Measurements from ENCODE around the gene NAT16. TPM values are rescaled to one million over a fixed set of nuclear protein-coding genes. Genes with fewer than 3 reads are reported as not detected.

Gene NAT16
- total and polyA plus RNA-seq, 2 donors (not counting 1 experiment from before 2014, with no cell fraction given): not detected

DNA sequence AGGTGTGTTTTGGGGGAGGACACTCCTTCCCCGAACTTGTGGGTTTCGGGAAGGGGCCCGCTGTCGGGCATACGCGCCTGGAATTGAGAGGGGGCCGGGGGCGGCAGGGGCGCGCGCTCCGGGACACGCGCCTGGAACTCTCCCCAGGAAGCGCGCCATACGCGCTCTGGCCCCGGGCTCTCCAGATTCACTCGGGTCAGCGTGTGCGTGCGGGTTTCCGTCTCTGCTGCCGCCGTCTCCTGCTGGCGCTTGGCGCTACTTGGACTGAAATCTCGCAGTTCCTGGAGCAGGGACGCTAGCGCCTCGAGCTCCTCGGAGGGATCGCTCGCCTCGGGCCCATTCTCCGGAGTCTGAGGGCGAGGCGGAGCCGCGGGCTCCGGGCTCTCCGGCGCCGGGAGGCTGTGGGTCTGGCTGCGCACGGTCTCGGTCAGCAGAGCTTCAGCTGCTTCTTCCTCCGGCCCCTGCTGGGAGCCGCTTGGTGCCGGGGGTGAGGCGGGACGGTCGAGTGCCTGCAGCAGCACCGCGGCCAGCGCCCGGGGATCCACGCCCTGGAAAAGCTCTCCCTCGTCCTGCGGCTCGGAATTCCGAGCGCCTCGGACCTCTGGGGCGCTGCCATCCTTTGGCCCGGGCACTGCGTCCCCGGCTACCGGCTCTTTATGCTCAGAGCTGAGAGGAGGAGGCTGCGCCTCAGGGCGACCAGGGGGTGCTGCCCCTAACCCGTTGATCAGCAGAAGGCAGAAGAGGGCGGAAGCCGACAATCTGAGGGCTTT is 15.8 kb downstream of the NAT16 start:
- peaks cover 34% of the 10 kb centered on the region for H3K4me1 Mint-ChIP-seq
- ChIA-PET POLR2A (interaction anchor here (0.6 kb wide), 1 partner anchor 202 kb away, joined by 7 read pairs; no protein-coding TSS in a partner anchor), CTCF (interaction anchor here (1.1 to 1.8 kb wide), 2 partner anchors 20 to 23 kb away, joined by 3 to 11 read pairs; no protein-coding TSS in a partner anchor)
- ATAC-seq (ENCODE audit: low read depth) (no peak), DNase-seq (peak; percentile 53)
- H3K9me3 ChIP-seq (ENCODE audit: control extremely low read depth in 1 of 3, control insufficient read depth in 2 of 3, insufficient read depth in 1 of 3, low read length in 2 of 3): peaks cover 0 to 29% (median 3%) of the 10 kb centered on the region in 3 donors
- peak overlapping the region; percentile 99 for H3K4me2 ChIP-seq (replicated peaks; ENCODE audit: low read depth, low read length, poor library complexity, severe bottlenecking)
- WGBS (ENCODE audit: insufficient coverage): 4% methylated on average over 73 of the region's 75 CpGs
- peak overlapping the region; percentile 80 for H2AFZ ChIP-seq (ENCODE audit: insufficient read depth, low read depth, low read length, poor library complexity, severe bottlenecking)
- no peaks in the 10 kb centered on the region for H3K9me3 Mint-ChIP-seq (ENCODE audit: insufficient read depth)
- H3K79me2 ChIP-seq (ENCODE audit: control insufficient read depth, insufficient read depth, low read length): no peaks in the 10 kb centered on the region
- intact Hi-C loops (cut with micrococcal nuclease): no loop called here
- peak overlapping the region; percentile 67 for H3K9ac ChIP-seq (ENCODE audit: low read length)
- H3K27ac ChIP-seq (ENCODE audit: low read length in 2 of 2): no peak overlapping the region
- H3K27me3 ChIP-seq (replicated peaks in 1 of 4; ENCODE audit: control extremely low read depth in 1 of 4, control insufficient read depth in 3 of 4, insufficient read depth in 4 of 4, low read length in 3 of 4): peaks cover 0 to 69% (median 46%) of the 10 kb centered on the region in 4 experiments
- no peaks in the 10 kb centered on the region for H3K36me3 ChIP-seq (replicated peaks in 1 of 2; ENCODE audit: control extremely low read depth in 1 of 2, control insufficient read depth in 1 of 2, extremely low read depth in 1 of 2, insufficient read depth in 2 of 2, low read length in 1 of 2)
- H3K27ac Mint-ChIP-seq: no peak overlapping the region
- H3K4me1 ChIP-seq (ENCODE audit: control insufficient read depth in 2 of 2, insufficient read depth in 2 of 2, low read length in 2 of 2): peaks cover 46 to 56% of the 10 kb centered on the region in 2 donors
- peak overlapping the region in 3 of 5 experiments; percentile 50 to 64 (median 60) for H3K4me3 ChIP-seq (ENCODE audit: control extremely low read depth in 1 of 5, extremely low read depth in 1 of 5, insufficient read depth in 1 of 5, low read depth in 2 of 5, low read length in 4 of 5)
- peak overlapping the region; percentile 82 for H3K4me3 Mint-ChIP-seq
- peaks cover 26% of the 10 kb centered on the region for H4K20me1 ChIP-seq (ENCODE audit: control insufficient read depth, insufficient read depth, low read length, poor library complexity, severe bottlenecking)
- peaks cover 43% of the 10 kb centered on the region for H3K27me3 Mint-ChIP-seq
- no peak for TF ChIP-seq EZH2 (IDR thresholded peaks at IDR 0.05; ENCODE audit: borderline replicate concordance, insufficient read depth, low read depth, low read length, poor library complexity, severe bottlenecking)
- TF ChIP-seq, protein P1, sequence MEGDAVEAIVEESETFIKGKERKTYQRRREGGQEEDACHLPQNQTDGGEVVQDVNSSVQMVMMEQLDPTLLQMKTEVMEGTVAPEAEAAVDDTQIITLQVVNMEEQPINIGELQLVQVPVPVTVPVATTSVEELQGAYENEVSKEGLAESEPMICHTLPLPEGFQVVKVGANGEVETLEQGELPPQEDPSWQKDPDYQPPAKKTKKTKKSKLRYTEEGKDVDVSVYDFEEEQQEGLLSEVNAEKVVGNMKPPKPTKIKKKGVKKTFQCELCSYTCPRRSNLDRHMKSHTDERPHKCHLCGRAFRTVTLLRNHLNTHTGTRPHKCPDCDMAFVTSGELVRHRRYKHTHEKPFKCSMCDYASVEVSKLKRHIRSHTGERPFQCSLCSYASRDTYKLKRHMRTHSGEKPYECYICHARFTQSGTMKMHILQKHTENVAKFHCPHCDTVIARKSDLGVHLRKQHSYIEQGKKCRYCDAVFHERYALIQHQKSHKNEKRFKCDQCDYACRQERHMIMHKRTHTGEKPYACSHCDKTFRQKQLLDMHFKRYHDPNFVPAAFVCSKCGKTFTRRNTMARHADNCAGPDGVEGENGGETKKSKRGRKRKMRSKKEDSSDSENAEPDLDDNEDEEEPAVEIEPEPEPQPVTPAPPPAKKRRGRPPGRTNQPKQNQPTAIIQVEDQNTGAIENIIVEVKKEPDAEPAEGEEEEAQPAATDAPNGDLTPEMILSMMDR (IDR thresholded peaks at IDR 0.05): no peak

All from B cell (primary cell).